CD4-positive, CD25-positive, alpha-beta regulatory T cell (primary cell): Measurements from ENCODE around the gene ZP3. TPM values are rescaled to one million over a fixed set of nuclear protein-coding genes. Genes with fewer than 3 reads are reported as not detected.
"Not testable (repeated sequence)": the region's sequence is repeated elsewhere in the genome, so short reads cannot be mapped to it uniquely, and the experiment has no call there.

Source experiments
- ATAC-seq, 2 donors: fragments of 150-1000 bp; cut with Tn5 transposase; one replicate each; pipeline ENCODE4 v1.10.0; 2021; ENCODE audit warnings: low read depth in 2 of 2, moderate number of reproducible peaks in 2 of 2, moderate library complexity in 1 of 2
- DNase-seq, 3 donors: peaks; one replicate each; pipeline versions ENCODE4 v3.0.0 to v3.0.0-alpha.2; 2012 to 2022; ENCODE audit warnings: mixed read lengths in 1 of 3
- H3K27ac ChIP-seq: one replicate; pipeline ENCODE4 v1.7.0; 2013; ENCODE audit warnings: mild to moderate bottlenecking, low read length; ENCODE audit not compliant: insufficient read depth, poor library complexity, severe bottlenecking
- H3K27me3 ChIP-seq: one replicate; pipeline ENCODE4 v1.7.0; 2013; ENCODE audit warnings: low read length; ENCODE audit not compliant: control insufficient read depth, insufficient read depth
- H3K36me3 ChIP-seq: one replicate; pipeline ENCODE4 v1.7.0; 2013; ENCODE audit warnings: mild to moderate bottlenecking, low read length, moderate library complexity; ENCODE audit not compliant: control insufficient read depth, insufficient read depth
- H3K4me1 ChIP-seq: 2 replicates; pipeline ENCODE4 v1.7.0; 2013; ENCODE audit warnings: mild to moderate bottlenecking, low read length; ENCODE audit not compliant: insufficient read depth, control insufficient read depth, poor library complexity, severe bottlenecking
- H3K4me3 ChIP-seq: one replicate; pipeline ENCODE4 v1.7.0; 2013; ENCODE audit warnings: low read depth, mild to moderate bottlenecking, low read length, moderate library complexity
- H3K9me3 ChIP-seq, 2 experiments: 1 replicate in 1 of 2; 2 replicates in 1 of 2; pipeline ENCODE4 v1.7.0; 2013; ENCODE audit warnings: low read length in 2 of 2, mild to moderate bottlenecking in 1 of 2, moderate library complexity in 1 of 2; ENCODE audit not compliant: control insufficient read depth in 2 of 2
- H3K27ac Mint-ChIP-seq, 3 donors: one replicate each; pipeline ENCODE4 v1.8.0; 2020 to 2022; ENCODE audit warnings: mild to moderate bottlenecking in 3 of 3, mixed read lengths in 3 of 3, moderate library complexity in 2 of 3
- H3K27me3 Mint-ChIP-seq: one replicate; pipeline ENCODE4 v1.8.0; 2022; ENCODE audit warnings: mild to moderate bottlenecking, mixed read lengths
- H3K36me3 Mint-ChIP-seq: one replicate; pipeline ENCODE4 v1.8.0; 2020; ENCODE audit warnings: mixed read lengths
- H3K4me1 Mint-ChIP-seq, 4 donors: one replicate each; pipeline ENCODE4 v1.8.0; 2020 to 2022; ENCODE audit warnings: mixed read lengths in 4 of 4, mild to moderate bottlenecking in 1 of 4
- H3K4me3 Mint-ChIP-seq, 4 donors: one replicate each; pipeline ENCODE4 v1.8.0; 2020 to 2022; ENCODE audit warnings: mild to moderate bottlenecking in 4 of 4, mixed read lengths in 4 of 4, moderate library complexity in 3 of 4
- H3K9me3 Mint-ChIP-seq, 7 donors: one replicate each; pipeline ENCODE4 v1.8.0; 2020 to 2022; ENCODE audit warnings: mixed read lengths in 7 of 7, mild to moderate bottlenecking in 3 of 7, moderate library complexity in 2 of 7
- polyA plus RNA-seq, 4 donors: library from polyadenylated mRNA; unstranded; fragments of 300-500 nt; fragmentation: Illumina TruSeq; gene quantifications; one replicate each; pipeline ENCODE4 v1.2.3, GENCODE V29; 2021
- total RNA-seq: library from RNA; stranded (reverse); gene quantifications from one replicate; pipeline ENCODE4 v1.2.3, GENCODE V29; 2022

ZP3 gene
- total and polyA plus RNA-seq, 5 donors from 2014 or later = 1.6 to 4.4 (median 2.6) TPM

GRCh38 chr7:76471556-76472221 is 46.9 kb downstream of the ZP3 start:
- not testable (repeated sequence) for H3K27ac Mint-ChIP-seq, H3K27me3 Mint-ChIP-seq, H3K4me1 Mint-ChIP-seq

DNA sequence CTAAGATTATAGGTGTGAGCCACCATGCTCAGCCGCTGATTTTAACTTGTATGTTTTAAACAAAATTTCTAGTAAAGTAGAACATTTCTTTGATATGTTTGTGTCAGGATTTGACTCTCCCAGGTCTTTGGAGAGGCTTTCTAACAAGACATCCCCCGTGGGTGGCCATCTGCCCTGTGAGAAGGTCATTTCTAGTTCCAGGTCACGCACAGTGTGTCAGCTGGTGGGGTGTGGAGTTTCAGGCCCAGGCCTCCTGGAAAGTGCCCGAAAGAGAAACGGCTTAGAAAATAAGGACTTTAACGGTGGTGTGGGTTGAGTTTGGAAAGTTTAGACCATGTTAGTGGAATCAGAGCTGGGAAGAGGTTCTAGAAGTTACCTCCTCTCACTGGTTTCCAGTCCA is 48.3 kb downstream of the ZP3 start:
- not testable (repeated sequence) for H3K36me3 Mint-ChIP-seq, H3K4me3 Mint-ChIP-seq, H3K27ac Mint-ChIP-seq, ATAC-seq, H3K4me1 ChIP-seq, H3K4me1 Mint-ChIP-seq, H3K4me3 ChIP-seq, H3K27ac ChIP-seq, H3K36me3 ChIP-seq, H3K27me3 ChIP-seq, H3K9me3 Mint-ChIP-seq, DNase-seq, H3K9me3 ChIP-seq, H3K27me3 Mint-ChIP-seq

More at GRCh38 chr7:76471556-76472221, 46.9 kb downstream of the ZP3 start:
- H3K27ac ChIP-seq, H3K9me3 ChIP-seq, ATAC-seq, H3K9me3 Mint-ChIP-seq, H3K27me3 ChIP-seq, H3K4me1 ChIP-seq, H3K4me3 Mint-ChIP-seq, H3K36me3 ChIP-seq, DNase-seq, H3K4me3 ChIP-seq, H3K36me3 Mint-ChIP-seq: not testable (repeated sequence)

DNA sequence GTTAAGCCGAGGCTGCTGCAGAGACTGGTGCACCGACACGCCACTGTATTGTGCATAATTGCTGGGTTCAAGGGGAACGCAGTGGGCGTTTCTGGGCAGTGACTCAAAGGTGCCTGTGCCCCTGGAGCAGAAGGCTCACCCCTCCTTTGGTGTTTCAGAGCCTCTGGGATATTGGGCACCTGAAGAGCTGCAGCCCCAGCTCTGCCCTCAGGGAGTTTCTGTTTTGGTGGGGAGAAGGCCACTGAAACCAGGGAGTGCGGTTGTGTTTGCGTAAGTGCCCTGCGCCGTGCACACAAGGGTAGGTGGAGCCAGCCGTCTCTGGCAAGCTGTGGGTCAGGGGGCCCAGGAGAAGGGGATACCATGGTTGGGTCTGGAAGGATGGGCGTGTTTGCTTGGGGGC is 51.5 kb downstream of the ZP3 start:
- not testable (repeated sequence) for H3K4me3 Mint-ChIP-seq, H3K9me3 Mint-ChIP-seq, DNase-seq

DNA sequence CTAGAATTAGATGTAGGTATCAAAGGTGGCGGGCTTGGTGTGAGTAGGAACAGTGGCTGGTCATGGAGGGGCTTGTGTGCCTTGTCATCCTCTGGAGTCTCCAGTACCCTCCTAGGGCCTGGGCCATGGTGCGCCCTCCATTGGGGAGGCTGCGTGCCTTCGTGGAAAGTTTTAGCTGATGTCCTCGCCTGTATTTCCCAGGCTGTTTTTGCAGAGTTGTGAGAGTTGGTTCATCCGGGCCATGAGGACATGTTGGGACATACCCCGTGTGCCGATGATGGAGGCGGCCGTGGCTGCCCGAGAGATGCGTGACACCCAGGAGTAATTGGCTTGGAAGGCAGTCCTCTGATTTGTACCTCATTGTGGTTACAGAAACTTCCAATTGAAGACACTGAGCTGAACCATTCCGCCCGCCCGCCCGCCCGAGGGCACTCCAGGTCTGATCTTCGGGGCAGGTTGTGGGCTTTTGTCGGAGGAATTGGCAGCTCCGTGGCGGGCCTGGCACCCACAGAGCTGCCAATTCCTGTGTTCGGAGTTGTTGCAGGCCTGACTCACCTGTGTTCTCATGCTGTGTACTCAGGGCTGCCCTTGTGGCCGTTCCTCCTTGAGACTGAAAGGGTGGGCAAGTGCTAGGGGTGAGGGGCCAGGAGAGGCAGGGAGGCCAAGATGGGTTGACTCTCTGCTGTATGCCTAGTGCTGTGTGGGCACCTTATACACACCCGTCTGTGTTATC is 52.2 kb downstream of the ZP3 start:
- not testable (repeated sequence) for H3K36me3 ChIP-seq, H3K27ac Mint-ChIP-seq, DNase-seq, H3K9me3 Mint-ChIP-seq, H3K27ac ChIP-seq, H3K9me3 ChIP-seq, H3K4me1 Mint-ChIP-seq, H3K4me3 Mint-ChIP-seq, H3K4me1 ChIP-seq, H3K27me3 Mint-ChIP-seq, H3K36me3 Mint-ChIP-seq, H3K4me3 ChIP-seq, H3K27me3 ChIP-seq
- ATAC-seq = peak in 1 of 2 donors; percentile 16

More for the DNA sequence above, 51.5 kb downstream of the ZP3 start:
- not testable (repeated sequence) for H3K4me1 Mint-ChIP-seq, H3K4me3 ChIP-seq, H3K9me3 ChIP-seq, H3K36me3 ChIP-seq, H3K27ac Mint-ChIP-seq, H3K27me3 Mint-ChIP-seq, H3K4me1 ChIP-seq, H3K27ac ChIP-seq, ATAC-seq, H3K36me3 Mint-ChIP-seq, H3K27me3 ChIP-seq

DNA sequence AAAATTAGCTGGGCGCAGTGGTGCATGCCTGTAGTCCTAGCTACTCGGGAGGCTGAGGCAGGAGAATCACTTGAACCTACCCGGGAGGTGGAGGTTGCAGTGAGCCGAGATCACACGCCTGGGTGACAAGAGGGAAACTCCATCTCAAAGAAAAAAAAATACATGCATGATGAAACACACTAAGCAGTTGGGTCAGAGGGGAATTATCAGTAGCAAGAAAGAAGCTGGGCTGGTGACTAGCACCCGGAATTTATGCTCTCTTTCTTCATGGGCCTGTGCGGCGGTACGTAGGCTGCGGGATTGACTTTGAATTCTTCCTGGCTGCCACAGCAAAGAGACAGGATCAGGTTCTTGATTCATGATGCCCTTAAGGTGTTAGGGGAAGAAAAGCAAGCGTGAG is 54.9 kb downstream of the ZP3 start:
- H3K36me3 Mint-ChIP-seq, H3K27ac Mint-ChIP-seq, ATAC-seq: not testable (repeated sequence)

GRCh38 chr7:76480403-76481253 is 55.9 kb downstream of the ZP3 start:
- not testable (repeated sequence) for H3K9me3 Mint-ChIP-seq, H3K27ac Mint-ChIP-seq, DNase-seq, H3K36me3 ChIP-seq, H3K27me3 ChIP-seq, H3K9me3 ChIP-seq, H3K27ac ChIP-seq, H3K4me1 ChIP-seq, H3K4me3 ChIP-seq, ATAC-seq, H3K27me3 Mint-ChIP-seq, H3K36me3 Mint-ChIP-seq, H3K4me1 Mint-ChIP-seq, H3K4me3 Mint-ChIP-seq

More for the DNA sequence above, 54.9 kb downstream of the ZP3 start:
- not testable (repeated sequence) for H3K27me3 ChIP-seq, H3K27me3 Mint-ChIP-seq, H3K9me3 ChIP-seq, H3K27ac ChIP-seq, H3K4me3 ChIP-seq, DNase-seq, H3K4me3 Mint-ChIP-seq, H3K4me1 ChIP-seq, H3K36me3 ChIP-seq, H3K9me3 Mint-ChIP-seq, H3K4me1 Mint-ChIP-seq

GRCh38 chr7:76482660-76483059 is 57.9 kb downstream of the ZP3 start:
- H3K4me3 ChIP-seq, H3K36me3 Mint-ChIP-seq, ATAC-seq, H3K27ac ChIP-seq, H3K27me3 ChIP-seq, DNase-seq, H3K36me3 ChIP-seq, H3K9me3 ChIP-seq, H3K27ac Mint-ChIP-seq, H3K4me1 Mint-ChIP-seq, H3K4me3 Mint-ChIP-seq, H3K4me1 ChIP-seq, H3K27me3 Mint-ChIP-seq, H3K9me3 Mint-ChIP-seq: not testable (repeated sequence)
